ENCODE results near the gene MRPL20. TPM values are rescaled to one million over a fixed set of nuclear protein-coding genes. Genes with fewer than 3 reads are reported as not detected.

The MRPL20 gene
- total and polyA plus RNA-seq, 4 experiments from 2014 or later: 119 to 202 (median 147) TPM

DNA sequence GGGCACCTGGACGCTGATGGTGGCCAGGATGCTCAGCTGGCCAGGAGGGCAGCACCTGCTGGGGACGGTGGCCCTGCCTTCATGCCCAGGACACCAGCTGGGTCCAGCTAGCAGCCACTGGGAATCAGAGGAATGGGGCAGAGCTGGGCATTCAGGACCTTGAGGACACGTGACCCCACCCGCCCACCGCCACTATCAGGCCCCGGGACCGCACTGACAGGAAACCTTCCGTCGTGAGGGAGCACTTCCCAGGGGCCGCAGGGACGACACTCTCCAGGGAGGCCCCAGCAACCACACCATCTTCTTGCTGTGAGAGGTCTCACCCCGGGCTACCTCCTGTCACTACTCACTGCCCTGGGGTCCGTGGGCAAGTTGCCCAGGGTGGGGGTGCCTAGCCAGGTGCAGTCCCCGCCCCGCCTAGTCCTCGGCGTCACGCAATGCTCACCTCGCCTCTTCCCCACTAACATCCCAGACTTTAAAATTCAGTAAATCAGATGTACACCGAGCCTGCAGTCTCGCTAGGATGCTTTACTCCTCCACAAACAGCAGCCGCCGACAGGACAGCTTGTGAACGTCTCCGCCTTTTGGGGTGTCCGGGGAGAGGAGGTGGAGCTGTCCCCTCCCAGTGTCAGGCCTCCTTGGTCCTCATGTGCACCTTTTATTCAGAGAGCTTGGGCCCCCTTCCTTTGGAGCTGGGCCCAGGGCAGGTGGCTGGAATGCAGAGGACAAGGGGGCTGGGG is 33.3 kb upstream of the MRPL20 start:
- Mint-ChIP-seq H3K4me1 (peaks cover 0 to 4% (median 2%) of the 10 kb centered on the region in 4 donors), H3K27me3 (peaks cover 0 to 10% of the 10 kb centered on the region in 2 donors), H3K9me3 (no peaks in the 10 kb centered on the region), H3K36me3 (no peaks in the 10 kb centered on the region), H3K4me3 (no peak overlapping the region), H3K27ac (no peak overlapping the region)
- DNase-seq: peak in 1 of 5 donors; percentile 16
- intact Hi-C loops (cut with micrococcal nuclease): loop anchor here (2.0 kb wide), 1 partner anchor 408 kb away; no protein-coding TSS in a partner anchor
- H3K36me3 ChIP-seq (ENCODE audit: insufficient read depth, low read length): no peaks in the 10 kb centered on the region
- no peak overlapping the region for H3K4me3 ChIP-seq (ENCODE audit: low read length in 2 of 2)
- peaks cover 12% of the 10 kb centered on the region for H3K27me3 ChIP-seq (ENCODE audit: insufficient read depth, low read length)
- H3K27ac ChIP-seq (ENCODE audit: low read depth, low read length): no peak overlapping the region
- H3K9me3 ChIP-seq (ENCODE audit: control insufficient read depth in 1 of 2, low read length in 2 of 2): no peaks in the 10 kb centered on the region
- H3K4me1 ChIP-seq (ENCODE audit: insufficient read depth, low read length): peaks cover 7% of the 10 kb centered on the region
- POLR2A ChIA-PET (ENCODE audit: partially characterized antibody): interaction anchor here (1.1 kb wide), 1 partner anchor 33 kb away, joined by 3 read pairs; the partner anchor contains the start of gene MRPL20
- CTCF ChIA-PET (ENCODE audit: partially characterized antibody): interaction anchor here (0.6 to 1.6 kb wide), 6 partner anchors 9 to 135 kb away, joined by 3 to 5 read pairs (median 4); no protein-coding TSS in a partner anchor

DNA sequence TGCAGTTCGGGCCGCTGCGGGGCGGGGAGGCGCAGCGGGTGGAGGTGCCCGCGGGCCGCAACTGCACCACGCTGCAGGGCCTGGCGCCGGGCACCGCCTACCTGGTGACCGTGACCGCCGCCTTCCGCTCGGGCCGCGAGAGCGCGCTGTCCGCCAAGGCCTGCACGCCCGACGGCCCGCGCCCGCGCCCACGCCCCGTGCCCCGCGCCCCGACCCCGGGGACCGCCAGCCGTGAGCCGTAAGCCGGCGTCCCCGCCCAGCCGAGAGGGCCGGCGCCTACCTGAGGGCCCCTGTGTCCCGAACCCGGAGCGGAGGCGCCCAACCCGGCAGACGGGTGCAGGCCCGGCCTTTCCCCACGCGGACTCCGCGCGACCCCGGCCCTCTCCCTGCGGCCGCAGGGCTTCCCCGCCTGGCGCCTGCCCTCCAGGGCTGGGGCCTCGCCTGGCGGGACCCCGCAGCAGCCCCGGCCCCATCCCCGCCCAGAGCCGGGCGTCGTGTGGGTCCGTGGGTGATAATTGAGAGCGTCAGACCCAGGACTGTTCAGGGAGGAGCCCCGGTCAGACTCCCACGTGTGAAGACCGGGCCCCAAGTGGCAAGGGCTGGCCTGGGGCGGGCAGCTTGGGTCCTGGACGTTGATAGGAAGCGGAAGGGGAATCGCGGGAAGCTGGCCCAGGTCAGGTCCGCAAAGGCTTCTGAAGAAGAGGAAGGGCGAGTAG is 32.6 kb upstream of the MRPL20 start:
- intact Hi-C loops (cut with micrococcal nuclease): loop anchor here (2.0 kb wide), 1 partner anchor 407 kb away; no protein-coding TSS in a partner anchor
- Histone ChIP-seq H3K9me3 (ENCODE audit: control insufficient read depth in 1 of 2, low read length in 2 of 2) (no peaks in the 10 kb centered on the region), H3K4me1 (ENCODE audit: insufficient read depth, low read length) (peaks cover 7% of the 10 kb centered on the region), H3K27ac (ENCODE audit: low read depth, low read length) (no peak overlapping the region), H3K36me3 (ENCODE audit: insufficient read depth, low read length) (no peaks in the 10 kb centered on the region), H3K4me3 (ENCODE audit: low read length in 2 of 2) (no peak overlapping the region), H3K27me3 (ENCODE audit: insufficient read depth, low read length) (peaks cover 17% of the 10 kb centered on the region)
- peak in 1 of 5 donors; percentile 5 for DNase-seq
- Mint-ChIP-seq H3K36me3 (no peaks in the 10 kb centered on the region), H3K4me1 (peaks cover 0 to 8% (median 3%) of the 10 kb centered on the region in 4 donors), H3K4me3 (no peak overlapping the region), H3K27ac (no peak overlapping the region), H3K27me3 (peaks cover 4 to 12% of the 10 kb centered on the region in 2 donors), H3K9me3 (no peaks in the 10 kb centered on the region)
- CTCF ChIA-PET (ENCODE audit: partially characterized antibody): interaction anchor here (1.2 to 1.5 kb wide), 2 partner anchors 11 to 134 kb away, joined by 3 to 5 read pairs; no protein-coding TSS in a partner anchor
- POLR2A ChIA-PET (ENCODE audit: partially characterized antibody): no interaction called here

- peak in 1 of 5 donors; percentile 13 for DNase-seq
- H3K4me3 ChIP-seq (ENCODE audit: low read length in 2 of 2): no peak overlapping the region
- no peak overlapping the region for H3K27ac ChIP-seq (ENCODE audit: low read depth, low read length)
- Mint-ChIP-seq H3K4me1 (peaks cover 0 to 8% (median 3%) of the 10 kb centered on the region in 4 donors), H3K36me3 (no peaks in the 10 kb centered on the region), H3K4me3 (no peak overlapping the region), H3K27me3 (peaks cover 4 to 12% of the 10 kb centered on the region in 2 donors), H3K9me3 (no peaks in the 10 kb centered on the region), H3K27ac (no peak overlapping the region)
- ChIA-PET CTCF (ENCODE audit: partially characterized antibody) (interaction anchor here (0.6 kb wide), 1 partner anchor 436 kb away, joined by 4 read pairs; no protein-coding TSS in a partner anchor), POLR2A (ENCODE audit: partially characterized antibody) (no interaction called here)
- peaks cover 22% of the 10 kb centered on the region for H3K27me3 ChIP-seq (ENCODE audit: insufficient read depth, low read length)
- H3K4me1 ChIP-seq (ENCODE audit: insufficient read depth, low read length): peaks cover 7% of the 10 kb centered on the region
- H3K36me3 ChIP-seq (ENCODE audit: insufficient read depth, low read length): no peaks in the 10 kb centered on the region
- no peaks in the 10 kb centered on the region for H3K9me3 ChIP-seq (ENCODE audit: control insufficient read depth in 1 of 2, low read length in 2 of 2)
- intact Hi-C loops (cut with micrococcal nuclease): no loop called here
Measured at GRCh38 chr1:1438531-1439381, 31.7 kb upstream of the MRPL20 start.

DNA sequence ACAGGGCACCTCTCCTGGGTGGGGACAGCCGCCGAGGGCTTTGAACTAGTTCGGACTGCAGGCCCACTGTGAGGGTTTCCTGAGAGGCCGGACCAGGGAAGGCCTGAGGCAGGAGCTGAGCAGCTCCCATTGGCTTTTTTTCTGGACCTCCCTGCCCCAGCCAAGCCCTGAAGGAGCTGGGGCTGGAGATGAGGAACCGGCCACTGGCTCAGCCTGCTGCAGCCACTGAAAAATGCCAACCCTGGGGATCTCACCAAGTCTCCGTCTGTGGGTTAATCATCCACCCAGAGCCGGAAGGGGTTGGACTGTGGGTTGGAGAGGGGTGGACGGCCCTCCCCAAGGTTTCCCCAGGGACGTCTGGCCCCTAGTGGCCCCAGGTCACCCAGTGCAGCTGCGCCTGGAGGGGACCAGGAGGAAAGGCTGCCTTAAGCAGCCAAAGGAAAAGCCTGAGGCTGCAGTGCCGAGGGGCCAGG is 30.8 kb upstream of the MRPL20 start:
- intact Hi-C loops (cut with micrococcal nuclease): no loop called here
- ChIA-PET POLR2A (ENCODE audit: partially characterized antibody) (no interaction called here), CTCF (ENCODE audit: partially characterized antibody) (no interaction called here)
- Mint-ChIP-seq H3K27me3 (peaks cover 6 to 12% of the 10 kb centered on the region in 2 donors), H3K4me3 (no peak overlapping the region), H3K4me1 (peaks cover 0 to 8% (median 3%) of the 10 kb centered on the region in 4 donors), H3K27ac (no peak overlapping the region), H3K36me3 (no peaks in the 10 kb centered on the region), H3K9me3 (no peaks in the 10 kb centered on the region)
- Histone ChIP-seq H3K27me3 (ENCODE audit: insufficient read depth, low read length) (peaks cover 24% of the 10 kb centered on the region), H3K36me3 (ENCODE audit: insufficient read depth, low read length) (no peaks in the 10 kb centered on the region), H3K4me1 (ENCODE audit: insufficient read depth, low read length) (peaks cover 7% of the 10 kb centered on the region), H3K27ac (ENCODE audit: low read depth, low read length) (no peak overlapping the region), H3K4me3 (ENCODE audit: low read length in 2 of 2) (no peak overlapping the region), H3K9me3 (ENCODE audit: control insufficient read depth in 1 of 2, low read length in 2 of 2) (no peaks in the 10 kb centered on the region)
- DNase-seq: peak in 1 of 5 donors; percentile 22

GRCh38 chr1:1437033-1437903 is 30.2 kb upstream of the MRPL20 start:
- Histone ChIP-seq H3K36me3 (ENCODE audit: insufficient read depth, low read length) (no peaks in the 10 kb centered on the region), H3K9me3 (ENCODE audit: control insufficient read depth in 1 of 2, low read length in 2 of 2) (no peaks in the 10 kb centered on the region), H3K27ac (ENCODE audit: low read depth, low read length) (no peak overlapping the region), H3K4me1 (ENCODE audit: insufficient read depth, low read length) (peaks cover 7% of the 10 kb centered on the region), H3K27me3 (ENCODE audit: insufficient read depth, low read length) (peaks cover 24% of the 10 kb centered on the region), H3K4me3 (ENCODE audit: low read length in 2 of 2) (no peak overlapping the region)
- POLR2A ChIA-PET (ENCODE audit: partially characterized antibody): no interaction called here
- Mint-ChIP-seq H3K36me3 (no peaks in the 10 kb centered on the region), H3K27me3 (peaks cover 10 to 12% of the 10 kb centered on the region in 2 donors), H3K4me1 (peaks cover 0 to 8% (median 3%) of the 10 kb centered on the region in 4 donors), H3K4me3 (no peak overlapping the region), H3K27ac (no peak overlapping the region), H3K9me3 (no peaks in the 10 kb centered on the region)
- intact Hi-C loops (cut with micrococcal nuclease): no loop called here
- CTCF ChIA-PET (ENCODE audit: partially characterized antibody): no interaction called here
- peak in 1 of 5 donors; percentile 35 for DNase-seq

DNA sequence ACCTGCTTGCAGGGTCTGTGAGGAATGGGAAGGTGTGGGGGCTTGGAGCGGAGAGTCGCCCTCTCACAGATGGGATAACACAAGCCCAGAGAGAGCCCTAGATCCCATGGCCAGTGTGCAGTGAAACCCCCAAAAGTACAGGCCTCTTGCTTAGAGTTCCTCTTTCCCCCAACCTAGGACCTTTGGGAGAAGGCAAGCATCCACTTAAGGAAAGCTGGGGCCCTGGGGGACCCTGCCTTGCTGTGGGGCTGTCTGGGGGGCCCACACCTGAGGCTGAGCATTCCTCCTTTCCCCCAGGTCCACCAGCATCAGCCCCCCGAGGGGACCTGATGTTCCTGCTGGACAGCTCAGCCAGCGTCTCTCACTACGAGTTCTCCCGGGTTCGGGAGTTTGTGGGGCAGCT is 29.5 kb upstream of the MRPL20 start:
- POLR2A ChIA-PET (ENCODE audit: partially characterized antibody): no interaction called here
- peak overlapping the region in 3 of 8 donors; percentile 51 to 72 (median 52) for H3K4me3 Mint-ChIP-seq

More for the DNA sequence above, 29.5 kb upstream of the MRPL20 start:
- Histone ChIP-seq H3K4me3 (ENCODE audit: low read length in 2 of 2) (no peak overlapping the region), H3K36me3 (ENCODE audit: insufficient read depth, low read length) (no peaks in the 10 kb centered on the region), H3K4me1 (ENCODE audit: insufficient read depth, low read length) (peaks cover 7% of the 10 kb centered on the region), H3K27me3 (ENCODE audit: insufficient read depth, low read length) (peaks cover 24% of the 10 kb centered on the region), H3K27ac (ENCODE audit: low read depth, low read length) (no peak overlapping the region), H3K9me3 (ENCODE audit: control insufficient read depth in 1 of 2, low read length in 2 of 2) (no peaks in the 10 kb centered on the region)
- H3K36me3 Mint-ChIP-seq: no peaks in the 10 kb centered on the region
- H3K27ac Mint-ChIP-seq: no peak overlapping the region
- H3K9me3 Mint-ChIP-seq: no peaks in the 10 kb centered on the region
- peaks cover 0 to 8% (median 3%) of the 10 kb centered on the region in 4 donors for H3K4me1 Mint-ChIP-seq
- peak in 1 of 5 donors; percentile 25 for DNase-seq
- CTCF ChIA-PET (ENCODE audit: partially characterized antibody): no interaction called here
- H3K27me3 Mint-ChIP-seq: peaks cover 10 to 12% of the 10 kb centered on the region in 2 donors
- intact Hi-C loops (cut with micrococcal nuclease): no loop called here
